ENCODE measurements around the gene NDOR1.

Gene NDOR1

DNA sequence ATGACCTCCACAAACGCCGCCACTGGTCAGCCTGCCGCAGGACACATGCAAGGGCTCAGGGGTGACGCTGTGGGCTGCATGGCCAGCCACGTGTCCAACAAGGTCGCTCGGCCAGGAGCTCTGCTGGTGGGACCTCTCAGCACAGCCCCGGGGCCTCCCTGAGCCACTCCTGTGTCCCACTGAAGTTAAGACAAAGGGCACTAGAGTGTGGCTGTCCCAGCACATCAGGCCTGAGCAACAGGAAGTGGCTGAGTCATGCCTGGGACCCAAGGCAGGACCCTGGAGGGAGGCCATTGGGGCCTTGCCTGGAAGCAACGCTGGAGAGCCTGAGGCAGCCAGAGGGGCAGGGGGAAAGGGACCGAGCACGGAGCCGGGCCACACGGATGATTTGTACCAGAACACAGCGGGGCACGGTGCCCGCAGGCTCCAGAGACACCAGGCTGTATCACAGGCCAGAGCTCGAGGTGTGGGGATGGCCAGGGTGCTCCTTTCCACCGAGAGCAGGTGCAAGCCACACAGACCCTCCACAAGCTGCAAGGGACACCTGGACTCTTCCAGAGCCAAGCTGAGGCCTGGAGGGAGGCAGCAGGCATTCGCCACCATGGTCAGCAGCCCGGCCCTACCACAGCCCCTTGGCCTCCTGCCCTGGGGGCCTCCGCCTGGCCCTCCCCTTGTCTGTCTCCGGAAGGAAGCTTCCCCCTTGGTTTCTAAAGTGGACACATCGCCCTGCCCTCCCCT, 27.1 kb upstream of the NDOR1 start:
- no peak overlapping the region for H3K4me3 ChIP-seq
- no peak overlapping the region for H3K27ac ChIP-seq

DNA sequence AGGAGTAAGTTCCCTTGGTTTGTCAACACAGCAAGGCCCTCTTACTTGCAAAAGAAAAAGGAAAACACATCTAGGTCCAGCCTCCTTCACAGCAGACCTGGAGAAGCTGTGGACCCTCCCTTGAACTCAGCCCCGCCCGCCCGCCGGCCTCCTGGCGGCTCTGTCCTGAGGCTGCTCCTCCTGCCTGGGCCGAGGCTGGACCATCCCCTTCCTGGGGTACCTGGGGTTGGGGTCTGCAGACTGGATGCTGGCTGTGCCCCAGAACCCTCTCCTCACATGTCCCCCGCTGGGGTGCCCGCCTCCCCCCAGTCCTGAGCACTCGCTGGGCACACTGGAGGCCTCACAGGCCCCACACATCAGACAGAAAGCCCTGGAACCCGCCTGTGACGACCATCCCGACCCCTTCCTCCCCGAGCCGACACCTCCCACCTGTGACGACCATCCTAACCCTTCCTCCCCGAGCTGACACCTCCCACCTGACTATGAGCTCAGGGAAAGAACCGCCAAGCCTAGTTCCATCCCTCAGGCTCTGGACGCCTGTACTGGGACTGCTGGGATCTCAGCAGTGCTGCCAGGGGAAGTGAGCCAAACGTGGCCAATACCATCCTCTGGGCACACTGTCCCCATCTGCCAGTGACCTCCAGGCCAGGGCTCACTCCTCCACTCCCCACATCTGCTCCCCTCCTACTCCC, 26.4 kb upstream of the NDOR1 start:
- H3K4me3 ChIP-seq, result no peak overlapping the region
- no peak overlapping the region for H3K27ac ChIP-seq

DNA sequence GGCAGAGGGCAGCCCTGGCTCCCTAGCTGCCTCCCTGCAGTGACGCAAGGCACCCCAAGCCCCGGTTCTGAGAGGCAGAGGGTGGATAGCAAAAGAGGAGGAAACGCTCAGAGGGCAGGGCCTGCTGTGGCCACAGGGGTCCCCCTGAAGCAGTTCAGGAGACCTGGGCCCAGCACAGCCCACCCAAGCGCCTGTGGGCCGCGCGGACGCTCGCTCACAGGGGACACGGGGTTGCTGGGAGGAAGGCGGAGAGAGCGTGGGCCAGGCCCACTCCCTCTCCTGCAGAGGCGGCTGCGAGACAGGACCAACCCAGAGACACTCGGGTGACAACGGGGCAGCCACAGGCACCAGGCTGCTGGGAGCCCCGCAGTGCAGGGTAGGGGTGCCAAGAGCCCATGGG, 25.7 kb upstream of the NDOR1 start:
- no peak overlapping the region for H3K4me3 ChIP-seq
- no peak overlapping the region for H3K27ac ChIP-seq

DNA sequence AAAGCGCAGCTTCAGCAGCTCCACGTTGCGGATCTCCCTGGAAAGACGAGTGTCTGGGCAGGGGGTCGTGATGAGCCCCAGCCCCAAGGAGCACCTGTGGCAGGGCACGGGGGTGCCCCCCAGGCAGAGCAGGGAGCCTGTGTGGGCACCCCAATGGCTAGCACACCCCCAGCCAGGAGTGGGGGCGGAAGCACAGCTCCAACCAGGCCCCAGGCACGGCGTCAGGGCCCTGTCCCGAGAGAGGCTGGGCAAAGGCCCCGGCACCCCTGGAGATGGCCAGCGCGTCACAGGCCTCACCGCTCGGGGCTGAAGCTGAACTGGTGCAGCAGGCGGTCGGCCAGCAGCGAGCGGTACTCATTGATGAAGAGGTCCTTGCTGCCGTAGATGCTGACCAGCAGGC, 25.0 kb upstream of the NDOR1 start:
- no peak overlapping the region for H3K27ac ChIP-seq
- no peak overlapping the region for H3K4me3 ChIP-seq

DNA sequence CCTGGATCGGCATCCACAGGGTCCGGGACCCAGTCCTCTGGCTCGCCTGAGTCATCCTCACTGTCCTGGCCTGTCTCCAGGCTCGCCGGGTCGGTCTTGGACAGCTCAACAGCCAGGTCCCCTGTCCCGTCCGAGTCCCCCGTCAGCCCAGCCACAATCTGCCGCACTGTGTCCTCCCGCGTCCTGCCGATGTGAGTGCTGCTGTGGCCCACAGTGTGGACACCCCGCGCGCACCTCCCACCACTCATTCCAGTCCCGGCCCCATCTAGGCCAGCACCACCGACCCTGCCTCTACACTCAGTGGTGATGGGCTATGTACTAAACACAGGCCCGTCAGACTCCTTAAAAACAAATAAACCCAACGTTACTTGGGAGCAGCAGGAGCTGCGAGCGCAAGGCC, 23.8 kb upstream of the NDOR1 start:
- H3K27ac ChIP-seq, result no peak overlapping the region
- H3K4me3 ChIP-seq, result no peak overlapping the region

DNA sequence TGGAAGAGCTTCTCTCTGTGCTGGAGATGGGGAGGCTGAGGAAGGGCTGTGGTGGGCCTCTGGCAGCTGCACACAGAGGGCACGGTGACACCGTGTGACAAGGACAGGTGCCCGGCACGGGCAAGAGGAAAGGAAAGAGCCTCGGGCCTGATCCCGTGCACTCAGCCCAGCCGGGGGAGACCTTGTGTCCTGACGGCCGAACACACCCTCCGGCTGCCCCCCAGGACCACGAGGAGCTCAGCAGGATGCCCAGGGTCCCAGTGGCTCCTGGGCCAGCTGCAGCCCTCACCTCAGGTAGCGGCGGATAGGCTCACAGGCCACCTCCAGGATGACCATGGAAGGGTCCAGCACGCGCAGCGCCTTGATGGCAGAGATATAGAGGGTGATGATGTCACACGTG, 22.7 kb upstream of the NDOR1 start:
- Histone ChIP-seq H3K4me3 (no peak overlapping the region), H3K27ac (no peak overlapping the region)

DNA sequence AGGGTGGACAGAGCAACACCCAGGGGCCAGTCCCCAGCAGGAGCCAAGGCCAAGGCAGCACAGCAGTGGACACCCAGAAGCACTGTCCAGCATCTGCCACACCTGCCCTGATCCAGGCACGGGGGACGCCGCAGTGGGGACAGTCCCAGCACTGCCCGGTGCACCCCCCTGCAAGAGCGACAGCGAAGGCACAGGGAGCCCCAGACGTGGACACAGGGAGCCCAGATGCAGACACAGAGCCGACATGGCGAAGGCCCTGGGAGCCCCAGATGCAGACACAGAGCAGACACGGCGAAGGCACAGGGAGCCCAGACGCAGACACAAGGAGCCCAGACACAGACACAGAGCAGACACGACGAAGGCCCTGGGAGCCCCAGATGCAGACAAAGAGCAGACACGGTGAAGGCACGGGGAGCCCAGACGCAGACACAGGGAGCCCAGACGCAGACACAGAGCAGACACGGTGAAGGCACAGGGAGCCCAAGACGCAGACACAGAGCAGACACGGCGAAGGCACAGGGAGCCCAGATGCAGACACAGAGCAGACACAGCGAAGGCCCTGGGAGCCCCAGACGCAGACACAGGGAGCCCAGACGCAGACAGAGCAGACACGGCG, 21.4 kb upstream of the NDOR1 start:
- Histone ChIP-seq H3K4me3 (no peak overlapping the region), H3K27ac (no peak overlapping the region)

DNA sequence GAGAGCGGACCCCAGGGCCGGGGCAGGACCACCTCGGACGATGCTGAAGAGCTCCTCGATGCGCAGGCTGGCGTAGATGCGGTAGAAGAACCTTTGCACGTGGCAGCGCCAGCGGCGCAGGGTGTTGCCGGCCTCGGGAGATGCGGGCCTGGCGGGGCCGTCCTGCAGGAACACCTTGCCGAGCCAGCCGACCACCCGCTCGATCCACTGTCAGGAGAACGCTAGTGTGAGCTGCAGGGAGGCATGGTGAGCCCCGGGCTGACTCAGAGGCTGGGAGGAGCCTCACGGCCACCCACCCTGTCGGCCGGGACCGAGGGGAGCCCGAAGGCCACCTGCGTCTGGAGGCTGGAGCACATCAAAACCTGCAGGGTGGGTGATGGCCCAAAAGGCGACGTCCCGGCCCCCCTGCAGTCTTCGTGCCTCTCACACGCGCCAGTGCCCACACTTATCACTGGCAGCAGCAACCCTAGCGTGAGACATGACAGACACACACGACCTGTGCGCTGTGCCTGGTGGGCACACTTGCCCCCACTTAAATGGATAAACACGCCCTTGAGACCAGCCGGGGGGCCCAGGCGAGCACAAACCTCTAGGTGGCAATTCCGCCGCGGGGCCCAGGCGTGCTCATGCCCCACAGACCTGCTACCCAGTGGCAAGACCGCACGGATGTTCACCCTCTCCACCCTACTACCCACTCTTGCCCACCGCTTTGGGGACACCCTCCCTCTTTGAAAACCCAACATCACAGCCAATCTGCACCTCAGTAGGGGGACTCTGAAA, 20.4 kb upstream of the NDOR1 start:
- no peak overlapping the region for H3K27ac ChIP-seq
- H3K4me3 ChIP-seq, result no peak overlapping the region

DNA sequence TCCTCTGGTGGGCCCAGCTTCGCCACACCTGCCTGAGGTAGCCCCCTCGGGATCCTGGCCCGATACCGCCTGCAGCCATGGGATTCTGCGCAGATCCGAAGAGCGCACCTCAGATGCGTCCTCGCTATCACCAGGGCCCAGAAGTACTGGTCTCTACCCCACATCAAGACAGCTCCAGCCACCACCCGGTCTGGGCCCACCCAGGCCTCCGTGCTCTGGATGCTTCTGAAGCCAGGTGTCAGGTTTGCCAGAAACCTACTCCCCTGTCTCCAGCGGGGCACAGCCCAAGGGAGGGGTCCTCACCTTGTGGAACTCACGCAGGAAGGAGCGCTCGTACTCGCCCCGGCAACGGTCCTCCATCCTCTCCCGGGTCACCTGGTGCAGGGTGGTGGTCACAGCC, 19.6 kb upstream of the NDOR1 start:
- no peak overlapping the region for H3K4me3 ChIP-seq

DNA sequence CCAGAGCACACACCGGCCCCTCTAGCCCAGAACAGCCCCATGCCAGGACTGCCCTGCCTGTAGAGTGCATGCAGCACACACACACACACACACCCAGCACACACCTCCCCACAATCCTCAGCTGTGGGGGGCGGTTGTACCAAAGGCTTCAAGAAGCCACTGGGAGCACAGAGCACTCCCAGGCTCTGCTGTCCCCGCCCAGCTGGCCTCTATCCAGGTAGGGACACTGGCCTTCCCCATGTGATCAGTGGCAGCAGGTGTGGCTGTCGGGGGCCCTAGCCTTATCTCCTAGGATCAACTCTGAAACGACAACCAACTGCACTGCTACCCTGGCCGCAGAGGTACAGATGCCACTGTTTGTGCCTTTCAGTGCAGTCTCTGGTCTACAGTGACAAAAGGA, 19.1 kb upstream of the NDOR1 start:
- Histone ChIP-seq H3K27ac (no peak overlapping the region), H3K4me3 (no peak overlapping the region)

More for the DNA sequence above, 19.6 kb upstream of the NDOR1 start:
- H3K27ac ChIP-seq, result no peak overlapping the region

DNA sequence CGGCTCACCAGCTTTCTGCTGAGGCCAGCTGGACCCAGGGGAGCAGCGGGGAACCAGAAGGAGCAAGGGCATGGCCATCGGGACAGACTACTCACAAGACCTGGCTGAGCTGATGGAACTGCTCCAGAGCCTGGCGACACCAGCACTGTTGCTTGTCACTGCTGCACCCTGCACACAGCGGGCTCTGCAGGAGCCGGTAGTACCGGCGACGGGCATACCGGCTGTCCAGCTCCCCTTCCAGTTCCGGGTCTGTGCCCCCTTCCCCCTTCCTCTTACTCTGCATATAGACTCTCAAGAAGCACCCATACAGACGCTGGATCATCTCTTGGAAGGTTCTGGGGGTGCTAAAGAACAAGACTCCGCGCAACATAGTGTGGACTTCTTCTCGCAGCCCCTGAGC, 18.1 kb upstream of the NDOR1 start:
- Histone ChIP-seq H3K27ac (peak overlapping the region in 5 of 21 experiments; percentile 91 to 99 (median 97)), H3K4me3 (peak overlapping the region; percentile 77 to 99 (median 90))

DNA sequence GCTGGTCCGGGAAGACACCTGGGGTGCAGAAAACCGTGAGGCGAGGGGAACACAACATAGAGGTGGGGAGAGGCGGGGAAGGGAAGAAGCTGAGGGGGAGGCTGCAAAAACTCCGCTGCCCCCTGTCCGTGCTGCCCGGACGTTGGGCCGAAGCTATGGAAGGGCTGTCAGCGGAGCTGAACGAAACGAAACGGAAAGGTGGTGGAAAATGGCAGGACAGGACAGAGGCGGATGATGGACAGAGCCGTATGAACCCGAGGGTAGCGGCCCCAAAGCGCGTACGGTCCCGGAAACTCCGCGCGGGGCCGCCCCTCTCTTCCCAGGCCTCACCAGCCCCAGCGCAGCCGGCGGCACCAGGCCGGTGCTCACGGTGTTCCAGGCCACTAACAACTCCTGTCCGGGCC, 17.4 kb upstream of the NDOR1 start:
- Histone ChIP-seq H3K4me3 (peak overlapping the region; percentile 77 to 99 (median 90)), H3K27ac (peak overlapping the region; percentile 91 to 99 (median 97))

DNA sequence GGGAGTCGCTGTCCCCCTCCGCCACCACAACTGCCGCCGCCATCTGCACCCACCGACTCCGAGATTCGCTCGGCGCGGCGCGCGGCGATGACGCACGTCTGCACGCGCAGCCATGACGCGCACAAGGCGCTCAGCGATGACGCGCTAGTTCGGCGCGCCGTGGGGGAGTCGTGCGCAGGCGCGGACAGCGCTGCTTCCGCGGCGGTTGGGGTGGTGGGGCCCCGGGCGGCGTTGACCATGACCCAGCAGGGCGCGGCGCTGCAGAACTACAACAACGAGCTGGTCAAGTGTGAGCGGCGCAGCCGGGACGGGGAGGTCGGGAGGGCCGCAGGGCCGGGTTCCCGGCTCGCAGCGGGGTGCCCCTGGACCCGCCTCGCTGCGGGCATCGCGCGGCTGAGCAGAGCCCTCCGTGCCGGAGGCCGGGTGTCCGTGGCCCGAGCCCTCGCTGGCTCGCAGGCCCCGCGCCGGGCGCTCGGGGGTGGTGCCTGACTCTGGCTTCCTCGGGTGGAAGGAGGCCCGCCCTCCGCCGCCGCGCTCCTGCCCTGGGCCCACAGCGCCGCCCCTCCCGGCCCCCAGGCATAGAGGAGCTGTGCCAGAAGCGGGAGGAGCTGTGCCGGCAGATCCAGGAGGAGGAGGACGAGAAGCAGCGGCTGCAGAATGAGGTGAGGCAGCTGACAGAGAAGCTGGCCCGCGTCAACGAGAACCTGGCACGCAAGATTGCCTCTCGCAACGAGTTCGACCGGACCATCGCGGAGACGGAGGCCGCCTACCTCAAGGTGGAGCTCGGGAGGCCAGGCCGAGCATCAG, 16.8 kb upstream of the NDOR1 start, which contains the start of the genes ANAPC2 and SSNA1:
Gene ANAPC2 (minus strand): TSS at position 71 of the 807 bp plus-strand sequence. CDS start 28 bp downstream, at position 43.
Gene SSNA1 (plus strand): TSS at position 187 of the 807 bp plus-strand sequence. CDS start 51 bp downstream, at position 238.
- H3K4me3 ChIP-seq, result peak within 1 kb of the TSS; percentile 77 to 99 (median 90)

DNA sequence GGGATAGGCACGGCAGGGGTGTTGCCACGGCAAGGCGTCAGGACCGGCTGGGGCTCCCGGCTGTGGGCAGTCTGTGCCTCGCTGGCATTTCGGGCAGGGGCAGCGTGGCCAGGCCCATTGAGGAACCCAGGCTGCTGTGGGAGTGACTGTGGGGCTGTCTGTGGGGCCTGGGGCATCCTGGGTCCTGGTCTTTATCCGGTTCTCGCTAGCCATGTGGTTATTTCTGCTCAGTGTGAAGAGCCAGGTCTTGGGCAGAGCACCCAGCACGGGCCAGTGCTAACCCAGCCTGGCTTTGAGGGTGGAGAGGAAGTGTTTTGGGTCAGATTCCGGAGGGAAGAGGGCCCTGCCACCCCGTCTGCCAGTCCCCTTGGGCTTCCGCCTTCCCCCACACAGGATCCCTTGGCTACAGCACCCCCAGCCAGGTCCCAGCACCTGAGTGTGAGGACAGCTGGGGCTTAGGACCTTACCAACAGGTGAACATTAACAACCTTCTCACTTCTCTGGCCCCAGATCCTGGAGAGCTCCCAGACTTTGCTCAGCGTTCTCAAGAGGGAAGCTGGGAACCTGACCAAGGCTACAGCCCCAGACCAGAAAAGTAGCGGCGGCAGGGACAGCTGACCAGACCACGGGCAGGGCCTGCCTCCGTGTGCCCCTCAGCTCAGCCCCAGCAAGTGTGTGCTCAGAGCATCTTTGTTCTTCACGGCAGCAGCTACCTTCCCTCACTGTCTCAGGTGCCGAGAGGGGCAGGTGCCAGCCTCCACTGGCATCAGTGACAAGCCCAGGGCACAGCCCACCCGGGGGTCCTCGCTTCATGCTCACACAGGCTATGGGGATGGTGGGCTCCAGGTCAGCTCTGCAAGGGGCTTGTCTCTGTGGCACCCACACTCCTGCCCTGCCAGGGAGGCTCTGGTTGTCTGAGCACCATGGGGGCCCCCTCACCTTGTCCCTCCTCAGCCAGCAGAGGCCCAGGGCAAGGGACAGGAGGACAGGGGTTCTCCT, 15.9 kb upstream of the NDOR1 start:
- Histone ChIP-seq H3K4me3 (peak overlapping the region; percentile 77 to 99 (median 90)), H3K27ac (peak overlapping the region; percentile 91 to 99 (median 97))

More for the DNA sequence above, 16.8 kb upstream of the NDOR1 start, which contains the start of the genes ANAPC2 and SSNA1:
- peak within 1 kb of the TSS; percentile 91 to 99 (median 97) for H3K27ac ChIP-seq

DNA sequence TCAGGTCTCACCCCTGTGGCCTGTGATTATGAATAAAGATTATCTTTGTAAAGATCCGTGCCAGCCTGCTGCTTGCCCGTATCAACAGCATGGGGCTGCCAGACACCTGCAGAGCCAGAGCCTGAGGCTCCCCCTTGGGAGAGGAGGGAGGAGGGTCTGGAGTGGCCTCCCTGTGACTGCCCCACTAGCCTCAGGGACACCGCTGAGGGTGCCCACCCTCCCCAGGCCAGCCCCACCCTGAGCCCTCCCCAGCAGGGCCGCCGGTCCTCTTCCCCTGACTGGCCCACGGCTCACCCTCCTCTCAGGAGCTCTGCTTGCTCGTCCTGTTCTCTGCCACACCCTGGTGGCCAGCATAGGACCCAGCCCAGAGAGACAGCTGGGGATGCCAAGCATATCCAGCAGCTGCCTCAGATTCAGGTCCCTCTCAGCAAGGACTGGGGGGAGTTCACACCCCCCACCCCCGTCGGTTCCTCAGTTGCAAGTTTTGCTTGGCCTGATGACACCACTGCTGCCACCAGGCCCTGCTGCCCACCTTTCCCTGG, 15.1 kb upstream of the NDOR1 start:
- peak overlapping the region in 17 of 21 experiments; percentile 91 to 99 (median 97) for H3K27ac ChIP-seq
- peak overlapping the region in 1 of 7 experiments; percentile 99 for H3K4me3 ChIP-seq

DNA sequence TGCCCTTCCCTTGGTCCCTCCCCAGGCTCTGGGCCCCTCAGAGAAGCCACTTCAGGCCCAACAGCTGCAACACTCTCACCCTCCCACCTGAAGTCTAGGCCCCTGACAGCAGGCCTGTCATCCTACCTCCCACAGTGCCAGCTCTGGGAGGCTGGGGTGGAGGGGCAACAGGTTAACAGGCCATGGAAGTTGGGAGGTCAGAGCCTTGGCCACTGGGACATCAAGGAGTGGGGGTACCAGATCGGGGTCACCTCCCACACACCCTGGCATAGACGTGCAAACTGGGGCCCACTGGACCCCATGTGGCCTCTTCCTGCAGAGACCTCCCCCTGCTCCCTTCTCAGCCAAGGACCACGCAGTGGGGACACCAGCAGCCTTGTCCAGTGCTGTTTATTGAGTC, 14.3 kb upstream of the NDOR1 start:
- H3K4me3 ChIP-seq, result no peak overlapping the region
- H3K27ac ChIP-seq, result peak overlapping the region in 2 of 21 experiments; percentile 32 to 97

DNA sequence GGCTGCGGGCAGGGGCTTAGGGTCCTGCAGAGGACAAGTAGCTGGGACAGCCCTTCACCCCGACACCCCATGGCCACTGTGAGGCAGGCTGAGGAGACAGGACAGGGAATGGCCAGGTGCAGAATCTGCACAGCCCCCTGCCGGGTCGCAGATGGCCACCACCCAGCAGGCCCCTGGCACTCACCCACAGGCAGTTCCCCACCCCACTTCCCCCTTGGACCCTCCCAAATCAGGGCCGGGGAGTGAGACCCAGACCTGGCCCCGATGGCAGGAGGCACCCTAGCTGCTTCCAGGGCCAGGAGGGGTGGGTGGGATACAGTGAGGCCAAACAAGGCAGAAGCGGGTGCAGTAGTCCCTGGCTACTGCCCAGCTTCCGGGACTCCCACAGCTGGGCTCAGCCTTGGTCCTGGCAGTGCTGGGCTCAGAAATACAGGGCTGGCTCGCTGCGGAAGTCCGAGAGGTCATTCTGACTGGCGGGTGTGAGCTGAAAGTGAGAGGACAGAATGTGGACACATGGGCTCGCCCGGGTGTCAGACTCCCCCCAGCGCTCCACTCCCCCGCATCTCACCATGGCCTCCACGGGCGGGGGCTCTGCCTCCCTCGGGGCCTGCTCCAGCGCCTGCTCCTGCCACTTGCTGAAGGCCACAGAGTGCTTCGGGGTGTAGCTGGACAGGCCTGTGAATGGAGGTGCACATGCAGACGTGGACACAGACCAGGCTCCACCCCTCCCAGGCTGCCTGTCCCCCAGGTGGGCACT, 13.6 kb upstream of the NDOR1 start:
- Histone ChIP-seq H3K27ac (peak overlapping the region in 1 of 21 experiments; percentile 32), H3K4me3 (no peak overlapping the region)

All from skin epidermis (tissue), 12 donors.